GM04504 (cell line): ENCODE data around the gene SDK1.

Experiments
- DNase-seq: peaks from one replicate; pipeline ENCODE4 v3.0.0-alpha.2; 2012; ENCODE audit warnings: low read depth

Gene SDK1

DNA sequence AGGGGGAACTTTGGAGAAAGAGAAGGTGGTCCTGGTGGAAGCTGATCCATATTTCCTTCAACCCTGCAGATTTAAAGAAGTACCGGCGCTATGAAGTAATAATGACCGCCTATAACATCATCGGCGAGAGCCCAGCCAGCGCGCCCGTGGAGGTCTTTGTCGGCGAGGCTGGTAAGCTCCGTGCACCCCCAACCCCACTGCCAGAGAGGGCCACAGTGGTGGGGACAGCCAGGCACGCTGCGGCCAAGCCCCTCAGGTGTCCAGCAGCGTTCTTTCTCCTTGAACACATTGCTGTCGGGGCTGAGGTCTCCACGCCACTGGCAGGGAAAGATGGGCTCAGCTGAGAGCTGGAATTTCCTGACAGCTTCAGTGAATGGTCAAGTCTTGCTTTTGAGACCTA lies 877.4 kb downstream of the SDK1 start:
- no peak for DNase-seq

- no peak for DNase-seq
These were observed 878.0 kb downstream of the SDK1 start for GRCh38 chr7:4178916-4179687.

DNA sequence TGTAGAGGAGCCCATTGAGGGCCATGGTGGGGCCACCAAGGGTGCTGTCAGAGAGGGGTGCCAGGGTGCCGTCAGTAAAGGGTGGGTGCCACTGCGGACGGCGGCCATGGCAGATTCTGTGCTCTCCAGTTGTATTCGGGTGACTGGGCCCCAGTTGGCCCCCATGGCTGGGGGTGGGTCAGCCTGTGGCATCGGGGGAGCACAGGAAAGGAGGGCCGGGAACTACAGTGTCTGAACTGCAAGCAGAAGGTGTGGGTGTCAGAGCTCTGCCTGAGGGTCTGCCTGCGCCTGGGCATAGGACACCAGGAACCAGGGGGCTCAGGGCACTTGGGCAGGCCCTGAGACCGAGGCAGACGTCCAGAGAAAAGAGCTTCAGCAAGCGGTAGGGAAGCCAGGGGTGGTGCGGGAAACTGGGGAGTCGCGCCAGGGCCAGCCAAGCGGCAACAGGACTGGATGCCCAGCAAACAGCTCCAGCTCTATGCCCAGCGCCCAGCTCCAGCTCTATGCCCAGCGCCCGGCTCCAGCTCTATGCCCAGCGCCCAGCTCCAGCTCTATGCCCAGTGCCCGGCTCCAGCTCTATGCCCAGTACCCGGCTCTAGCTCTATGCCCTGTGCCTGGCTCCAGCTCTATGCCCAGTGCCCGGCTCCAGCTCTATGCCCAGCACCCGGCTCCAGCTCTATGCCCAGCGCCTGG lies 878.8 kb downstream of the SDK1 start:
- DNase-seq, result no peak

DNA sequence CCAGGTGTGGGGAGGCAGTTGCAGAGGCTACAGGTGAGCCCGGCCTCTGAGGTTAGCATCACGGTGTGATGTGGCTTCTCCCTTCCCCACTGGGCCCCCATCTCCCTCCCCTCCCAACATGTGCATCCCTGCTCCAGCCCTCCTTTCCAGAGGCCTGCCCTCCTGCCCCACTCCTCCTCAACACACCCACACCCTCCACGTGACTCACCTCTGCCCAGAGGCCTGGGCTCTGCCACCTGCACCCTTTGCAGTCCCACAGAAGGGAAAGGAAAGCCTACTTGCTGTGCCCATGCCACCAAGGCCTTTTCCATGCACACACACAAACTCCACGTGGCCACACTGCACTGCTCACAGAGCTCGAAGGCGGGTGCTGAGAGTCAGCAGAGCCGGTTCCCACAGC lies 880.4 kb downstream of the SDK1 start:
- no peak for DNase-seq

- DNase-seq, result no peak
These were observed 881.7 kb downstream of the SDK1 start for GRCh38 chr7:4182605-4183300.

- no peak for DNase-seq
These were observed 883.6 kb downstream of the SDK1 start for GRCh38 chr7:4184653-4185052.

- DNase-seq, result no peak
These were observed 884.1 kb downstream of the SDK1 start for GRCh38 chr7:4185136-4185535.

DNA sequence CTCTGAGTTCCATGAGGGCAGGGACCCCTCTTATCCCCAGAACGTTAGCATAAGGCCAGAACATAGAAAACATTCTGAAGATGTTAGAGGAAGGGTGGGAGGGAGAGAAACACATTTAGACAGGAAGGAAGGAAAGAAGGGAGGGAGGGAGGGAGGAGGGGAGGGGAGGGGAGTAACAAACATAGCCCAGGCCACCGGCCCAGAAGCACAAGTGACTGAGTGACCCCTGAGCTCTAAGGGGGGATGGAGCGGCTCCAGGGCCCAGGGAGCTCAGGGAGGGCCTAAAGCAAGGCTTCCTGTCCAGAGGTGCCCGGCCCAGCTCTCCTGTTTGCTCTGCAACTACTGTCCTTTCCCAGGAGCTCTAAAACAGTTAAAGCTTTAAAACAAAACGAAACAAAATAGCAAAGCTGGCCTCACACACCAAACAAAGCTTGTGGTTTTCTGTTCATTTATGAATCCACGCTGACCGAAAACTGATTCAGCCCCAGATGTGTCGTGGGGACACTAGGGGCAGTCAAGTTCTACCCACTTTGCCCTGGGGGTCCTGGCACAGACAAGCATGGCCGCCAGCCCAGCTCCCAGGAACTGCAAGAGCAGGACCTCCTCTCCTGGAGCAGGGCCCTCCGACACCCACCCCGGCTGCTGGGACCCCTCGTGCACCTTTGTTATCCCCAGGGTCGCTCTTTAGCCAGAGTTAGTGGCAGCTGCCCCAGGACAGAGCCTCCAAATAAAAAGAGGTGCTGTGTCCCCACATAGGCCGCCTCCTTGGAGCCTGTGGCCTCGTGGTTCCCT lies 884.9 kb downstream of the SDK1 start:
- DNase-seq, result no peak

DNA sequence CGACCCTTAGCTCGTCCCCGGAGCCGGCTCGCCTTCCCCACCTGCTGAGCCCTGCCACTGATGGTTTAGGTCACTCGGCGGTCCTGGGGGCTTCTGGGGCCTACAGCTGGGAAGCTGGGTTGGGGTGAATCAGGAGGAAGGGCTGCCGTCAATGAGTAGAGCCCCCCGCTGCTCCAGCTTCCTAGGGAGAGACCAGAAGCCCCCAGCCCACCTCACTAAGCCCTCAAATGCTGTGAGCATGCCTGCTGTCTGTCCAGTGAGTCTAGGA lies 885.4 kb downstream of the SDK1 start:
- no peak for DNase-seq

DNA sequence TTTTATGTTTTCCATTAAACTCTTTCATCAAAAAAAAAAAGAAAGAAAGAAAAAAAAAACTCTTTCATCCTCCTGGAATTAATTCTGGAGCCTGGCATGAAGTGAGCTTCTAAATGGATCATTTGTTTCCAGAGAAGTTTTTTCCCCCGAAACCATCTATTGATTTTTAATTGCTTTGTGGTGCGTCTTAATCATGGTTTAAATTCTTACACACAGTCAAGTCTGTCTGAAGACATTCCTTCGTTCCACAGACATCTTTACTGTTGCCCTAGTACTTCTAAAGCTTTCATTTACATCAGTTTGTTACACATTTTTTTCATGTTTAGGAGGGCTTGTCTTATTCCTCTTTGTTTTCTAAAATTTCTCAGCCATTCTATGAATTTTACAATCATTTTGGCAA lies 887.6 kb downstream of the SDK1 start:
- no peak for DNase-seq

DNA sequence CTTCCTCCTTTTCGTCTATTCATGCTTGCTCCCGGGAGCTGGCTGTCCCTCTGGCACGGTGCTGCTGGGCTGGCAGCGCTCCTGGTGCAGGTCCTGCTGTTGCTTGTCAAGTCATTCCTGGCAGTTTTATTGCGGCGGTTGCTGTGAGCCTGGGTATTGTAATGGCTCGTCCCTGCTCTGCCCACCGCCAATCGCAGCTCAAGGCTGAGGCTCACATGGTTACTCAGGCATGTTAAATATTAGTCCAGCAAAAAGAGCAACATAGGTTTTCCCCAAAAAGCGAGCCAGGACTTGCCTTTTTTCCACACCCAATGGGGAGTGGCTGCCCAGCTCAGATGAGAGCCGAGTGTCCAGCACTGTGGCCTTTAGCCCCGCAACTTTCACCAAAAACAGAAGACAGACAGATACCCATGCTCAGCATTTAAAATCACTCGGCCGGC lies 888.1 kb downstream of the SDK1 start:
- no peak for DNase-seq

DNA sequence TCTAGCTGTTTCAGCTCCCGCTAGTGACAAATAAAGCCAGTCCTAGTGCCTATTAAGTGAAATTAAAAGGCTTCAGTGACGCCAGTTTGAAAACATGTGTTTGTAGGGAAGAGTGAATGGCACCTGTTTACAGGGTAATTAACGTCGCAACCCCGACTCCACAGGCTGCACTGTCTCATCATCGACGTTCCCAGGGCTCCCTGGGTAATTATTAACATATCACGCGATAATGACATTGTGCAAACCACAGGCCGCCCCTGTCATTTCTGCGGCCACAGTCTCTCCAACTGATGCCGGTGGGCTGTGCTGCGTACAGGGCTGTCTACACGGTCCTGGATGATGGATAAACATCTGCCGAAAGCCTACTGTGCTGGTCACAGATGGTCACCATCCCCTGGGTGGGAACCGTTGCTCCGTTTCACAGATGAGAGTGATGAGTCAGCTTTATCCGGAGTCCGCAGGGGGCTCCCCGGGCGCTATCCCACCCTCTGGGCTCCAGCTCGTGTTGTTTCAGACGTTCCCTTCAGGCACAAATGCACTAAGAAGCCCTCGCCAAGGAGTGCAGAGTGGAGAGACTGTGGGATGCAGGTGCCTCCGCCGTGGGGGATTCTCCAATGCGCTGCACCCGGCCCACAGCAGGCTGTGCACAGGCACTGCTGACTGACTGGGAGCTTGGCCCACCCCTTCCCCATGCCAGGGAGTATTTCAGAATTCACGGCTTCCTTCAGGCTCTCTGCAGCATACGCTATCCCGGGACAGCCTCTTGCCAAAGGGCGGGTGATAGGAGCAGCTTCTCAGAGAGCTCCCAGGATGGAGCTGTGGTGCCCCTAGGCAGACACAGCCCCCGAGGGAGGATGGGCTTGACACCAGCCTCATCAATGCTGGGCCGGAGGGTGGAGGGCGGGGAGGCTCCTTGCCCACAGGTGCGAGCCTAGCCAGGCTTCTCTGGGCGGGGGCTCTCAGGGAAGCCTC lies 889.2 kb downstream of the SDK1 start:
- no peak for DNase-seq

GRCh38 chr7:4191046-4191445 lies 890.0 kb downstream of the SDK1 start:
- no peak for DNase-seq

GRCh38 chr7:4191525-4191924 lies 890.5 kb downstream of the SDK1 start:
- no peak for DNase-seq

DNA sequence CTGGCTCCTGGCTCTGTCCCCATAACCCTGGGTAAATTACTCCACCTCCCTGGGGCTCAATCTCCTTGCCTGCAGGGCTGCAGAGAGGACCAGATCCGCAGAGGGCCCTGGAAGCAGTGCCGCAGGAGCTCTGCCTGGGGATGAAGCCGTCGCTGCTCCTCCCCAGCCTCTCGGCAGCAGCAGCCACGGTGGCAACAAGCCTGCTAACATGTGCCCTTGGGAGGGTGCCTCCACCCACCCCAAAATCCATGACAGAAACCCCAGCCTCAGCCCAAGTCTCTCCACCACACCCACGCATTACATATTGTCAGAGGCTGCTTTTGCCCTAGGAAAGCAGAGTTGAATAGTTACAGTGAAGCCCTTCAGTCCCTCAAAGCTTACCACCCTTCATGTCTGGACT lies 894.6 kb downstream of the SDK1 start:
- DNase-seq, result no peak

- DNase-seq, result no peak
These were observed 895.2 kb downstream of the SDK1 start for GRCh38 chr7:4196121-4196819.

DNA sequence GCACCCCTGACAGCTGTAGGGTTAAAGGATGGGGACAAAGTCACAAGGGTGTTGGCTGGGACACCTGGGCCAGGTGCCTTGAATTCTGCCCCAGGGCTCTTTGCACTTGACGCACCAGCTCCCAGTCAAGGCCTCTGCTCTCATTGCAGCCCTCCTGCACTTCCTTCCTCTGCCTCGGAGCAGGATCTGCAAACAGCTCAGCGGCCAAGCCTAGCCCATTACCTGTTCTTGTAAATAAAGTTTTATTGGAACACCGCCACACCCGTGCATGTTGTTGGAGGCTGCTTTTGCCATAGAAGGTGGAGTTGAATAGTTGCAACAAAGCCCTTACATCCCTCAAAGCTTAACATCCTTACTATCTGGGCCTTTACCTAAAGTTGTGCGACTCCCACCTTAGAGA lies 897.2 kb downstream of the SDK1 start:
- DNase-seq, result no peak

GRCh38 chr7:4200546-4201094 lies 899.6 kb downstream of the SDK1 start:
- no peak for DNase-seq

DNA sequence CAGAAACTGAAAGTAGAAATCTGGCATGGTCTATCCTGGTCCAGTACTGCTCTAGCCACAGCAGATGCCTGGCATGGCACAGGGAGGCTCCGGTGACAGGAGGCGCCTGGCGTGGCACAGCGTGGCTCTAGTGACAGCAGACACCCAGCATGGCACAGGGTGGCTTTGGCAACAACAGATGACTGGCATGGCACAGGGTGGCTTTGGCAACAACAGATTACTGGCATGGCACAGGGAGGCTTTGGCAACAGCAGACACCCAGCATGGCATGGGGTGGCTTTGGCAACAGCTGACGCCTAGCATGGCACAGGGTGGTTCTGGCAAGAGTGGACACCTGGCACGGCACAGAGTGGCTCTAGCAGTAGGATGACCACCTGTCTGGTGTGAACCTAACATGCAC lies 900.5 kb downstream of the SDK1 start:
- no peak for DNase-seq

DNA sequence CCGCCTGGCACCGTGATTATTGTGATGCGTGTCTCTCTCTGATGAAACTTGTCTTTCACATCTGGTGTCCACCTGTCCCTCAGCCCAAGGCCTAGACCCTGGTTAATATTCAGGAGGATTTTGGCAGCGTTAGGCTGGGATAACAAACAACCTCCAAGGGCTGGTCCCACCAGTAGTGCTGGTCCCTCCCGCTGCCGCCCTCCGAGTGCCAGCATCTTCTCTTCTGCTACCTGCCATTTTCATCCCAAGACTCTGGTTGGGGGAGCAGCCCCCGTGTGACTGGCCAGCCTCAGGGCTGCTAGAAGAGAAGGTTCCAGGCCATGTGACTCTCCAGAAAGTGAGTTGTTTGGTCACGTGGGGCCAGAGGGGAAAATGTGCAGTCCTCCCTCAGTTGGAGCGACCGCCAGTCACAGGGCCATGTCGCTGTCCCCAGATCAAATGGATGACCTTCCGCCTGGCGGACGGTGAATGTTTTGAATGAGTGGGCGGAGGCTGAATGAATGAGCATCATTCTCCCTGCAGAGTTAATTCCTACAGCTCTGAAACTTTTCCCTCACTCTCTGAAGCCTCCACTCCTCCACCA lies 901.2 kb downstream of the SDK1 start:
- no peak for DNase-seq
